GM18951 (cell line): ENCODE data around the gene IFNA13.

Experiments
- POLR2A ChIP-seq: IDR thresholded peaks from 4 replicates; pipeline ENCODE4 v1.6.1; 2011; ENCODE audit warnings: mild to moderate bottlenecking; ENCODE audit not compliant: insufficient read length, insufficient read depth; ENCODE audit errors: extremely low read depth
- in situ Hi-C: fragments of 300-500 bp; cut with MboI; formaldehyde crosslinking; loops from one replicate; pipeline ENCODE4 v1.12.0; 2022; ENCODE audit warnings: low sequenced_read_pairs, mixed read lengths, inconsistent platforms; ENCODE audit not compliant: unreplicated experiment

IFNA13 gene

DNA sequence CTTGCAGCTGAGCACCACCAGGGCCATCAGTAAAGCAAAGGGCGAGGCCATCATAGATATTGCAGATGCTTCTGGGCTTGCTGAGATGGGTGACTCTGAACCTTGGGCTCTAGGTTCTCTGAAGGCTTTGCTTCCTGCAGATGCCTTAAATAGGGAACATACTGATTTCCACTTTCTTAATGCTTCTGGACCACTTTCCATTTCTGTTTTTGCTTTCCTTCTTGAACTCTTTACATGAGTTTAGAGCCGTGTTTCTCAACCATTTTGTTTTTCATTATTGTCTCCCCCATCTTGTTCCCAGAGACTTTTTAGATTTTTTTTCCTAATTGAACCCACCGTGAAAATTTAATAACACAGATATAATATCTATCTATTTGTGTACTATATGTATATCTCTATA, at the start of gene IFNA13:
TSS of gene IFNA13 (minus strand) at position 101 of the 400 bp plus-strand sequence. CDS start at position 54, 47 bp downstream.
- TF ChIP-seq POLR2A, result no peak

DNA sequence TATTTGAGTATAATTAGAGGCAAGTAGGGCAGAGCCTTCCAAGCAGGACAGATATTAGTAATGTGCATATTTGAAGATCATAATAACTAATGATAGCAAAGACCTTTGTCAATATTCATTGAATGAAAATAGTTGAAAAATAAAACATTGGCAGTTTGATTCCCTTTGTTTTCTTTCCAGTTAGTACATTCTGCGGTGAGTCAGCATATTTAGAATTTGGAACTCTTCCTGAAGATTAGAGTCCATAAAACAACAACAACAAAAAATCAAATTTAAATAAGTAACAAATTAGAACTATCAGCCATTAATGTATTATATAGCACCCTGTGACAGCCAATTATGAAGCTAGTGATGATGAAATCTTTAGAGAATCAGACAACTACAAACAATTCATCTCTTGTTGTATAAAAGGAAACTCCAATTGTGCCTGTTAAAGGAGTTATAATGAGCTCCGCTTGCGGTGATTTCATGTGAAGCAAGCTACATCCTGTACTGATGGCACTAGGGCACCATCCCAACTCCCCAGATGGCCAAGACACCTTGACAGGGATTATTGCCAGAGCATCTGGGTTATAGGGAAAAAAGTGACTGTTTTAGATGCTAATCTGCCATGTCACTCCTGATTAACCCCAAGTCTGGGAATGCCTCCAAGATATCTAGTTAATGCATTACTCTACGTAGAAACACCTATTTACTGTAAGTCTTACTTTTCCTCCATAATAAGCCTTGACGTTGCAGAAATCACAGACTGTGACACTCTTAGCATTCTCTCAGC, 47.8 kb upstream of the IFNA13 start:
- in situ Hi-C loops, result no loop called here
- no peak for TF ChIP-seq POLR2A

More for the DNA sequence above, at the start of gene IFNA13:
- in situ Hi-C loops, result no loop called here

DNA sequence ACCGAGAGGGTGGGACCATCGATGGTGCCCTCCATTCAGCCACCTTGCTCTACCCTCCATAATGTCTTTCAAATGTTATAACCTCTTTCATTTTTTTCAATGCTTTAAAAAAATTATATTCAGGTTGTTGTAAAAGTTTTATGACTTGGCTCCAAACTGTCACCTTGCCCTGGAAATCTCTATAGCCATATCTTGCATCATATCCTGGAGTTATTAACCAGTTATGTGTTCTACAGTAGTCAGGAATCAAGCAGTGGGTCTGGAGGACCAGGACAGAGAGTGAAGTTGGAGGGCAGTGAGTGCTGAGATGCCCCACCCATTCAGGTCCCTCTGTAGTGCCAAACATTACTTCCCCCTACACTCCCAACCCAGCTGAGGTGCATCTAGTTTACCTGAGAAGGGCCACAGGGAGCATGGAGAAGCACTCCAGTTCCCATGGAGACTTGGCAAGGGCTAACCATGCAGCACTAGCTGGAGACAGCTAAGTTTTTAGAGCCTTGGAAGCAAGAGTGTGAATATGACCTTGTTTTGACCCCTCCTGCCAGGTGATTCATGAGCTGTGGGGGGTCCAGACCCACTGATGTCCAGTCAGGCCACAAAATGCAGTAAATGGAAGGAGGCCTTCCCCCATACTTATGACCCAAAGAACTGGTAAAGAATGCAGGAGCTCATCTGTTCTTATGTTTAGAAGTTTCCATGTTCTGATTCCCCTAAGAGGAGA, 46.5 kb upstream of the IFNA13 start:
- in situ Hi-C loops, result no loop called here
- no peak for TF ChIP-seq POLR2A

DNA sequence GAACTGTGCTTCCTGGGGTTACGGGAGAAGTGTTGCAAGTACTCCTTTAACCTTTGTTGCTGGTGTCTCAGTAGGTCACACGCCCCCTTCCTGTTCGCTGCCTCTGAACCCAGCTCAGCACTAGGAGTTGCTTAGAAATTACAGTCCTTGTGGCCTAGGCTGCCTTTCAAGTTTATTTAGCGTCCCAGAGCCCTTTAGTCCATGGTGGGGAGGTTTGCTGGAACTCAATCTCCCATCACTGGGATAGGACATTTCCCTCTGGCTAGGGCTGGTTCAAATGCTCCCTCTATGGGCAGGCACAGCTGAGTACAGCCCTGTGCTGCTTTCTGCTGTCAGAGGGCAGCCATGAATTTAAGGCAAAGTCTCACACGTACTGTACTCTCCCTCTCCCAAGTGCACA, 45.8 kb upstream of the IFNA13 start:
- no peak for TF ChIP-seq POLR2A
- in situ Hi-C loops, result no loop called here

DNA sequence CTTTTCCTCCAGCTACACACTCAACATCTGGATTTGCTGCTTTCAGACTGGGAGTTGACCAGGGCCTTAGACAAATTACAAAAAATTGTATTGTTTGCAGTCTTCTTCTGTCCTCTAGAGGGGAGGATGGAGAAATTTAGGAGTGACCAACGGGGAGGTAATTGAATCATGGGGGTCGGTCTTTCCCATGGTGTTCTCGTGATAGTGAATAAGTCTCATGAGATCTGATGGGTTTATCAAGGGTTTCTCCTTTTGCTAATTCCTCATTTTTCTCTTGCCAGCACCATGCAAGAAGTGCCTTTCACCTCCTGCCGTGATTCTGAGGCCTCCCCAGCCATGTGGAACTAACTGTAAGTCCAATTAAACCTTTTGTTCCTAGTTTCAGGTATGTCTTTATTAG, 45.3 kb upstream of the IFNA13 start:
- TF ChIP-seq POLR2A, result no peak
- in situ Hi-C loops, result no loop called here

DNA sequence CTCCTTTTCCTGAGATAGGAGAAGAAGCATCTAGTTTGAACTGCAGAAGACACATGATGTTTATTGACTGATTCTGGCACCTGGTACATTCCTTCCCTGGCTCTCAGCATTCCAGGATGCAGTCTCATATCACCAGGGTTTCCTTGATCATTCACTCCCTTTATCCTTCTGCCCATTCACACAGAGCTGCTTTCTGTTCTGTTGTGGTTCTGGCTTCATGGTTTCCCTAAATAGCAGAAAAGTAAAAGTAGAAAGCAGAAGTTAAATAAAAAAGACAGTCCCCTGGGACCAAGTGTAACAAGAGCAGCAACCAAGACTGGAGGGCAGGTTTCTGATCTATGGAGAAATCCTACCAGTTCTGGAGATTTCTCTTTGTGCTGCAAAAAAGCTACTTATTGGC, 44.2 kb upstream of the IFNA13 start:
- no peak for TF ChIP-seq POLR2A
- in situ Hi-C loops, result no loop called here

DNA sequence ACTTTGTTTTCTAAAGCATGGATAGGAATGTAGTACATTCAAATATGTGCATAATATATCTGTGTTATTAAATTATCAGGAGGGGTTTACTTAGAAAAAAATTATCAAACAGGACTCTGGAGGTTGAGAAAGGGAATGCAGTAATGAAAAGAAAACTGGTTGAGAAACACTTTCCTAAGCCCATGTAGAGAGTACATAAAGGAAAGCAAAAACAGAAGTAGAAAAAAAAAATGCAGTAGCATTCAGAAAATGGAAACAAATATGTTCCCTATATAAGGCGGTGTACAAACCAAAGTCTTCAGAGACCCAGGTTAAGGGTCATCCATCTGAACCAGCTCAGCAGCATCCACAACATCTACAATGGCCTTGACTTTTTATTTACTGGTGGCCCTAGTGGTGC, 41.0 kb upstream of the IFNA13 start, which contains the start of gene IFNA8:
TSS of gene IFNA8 (plus strand) at position 301 of the 400 bp plus-strand sequence. CDS start at position 361, 60 bp downstream.
- TF ChIP-seq POLR2A, result no peak
- in situ Hi-C loops, result no loop called here

DNA sequence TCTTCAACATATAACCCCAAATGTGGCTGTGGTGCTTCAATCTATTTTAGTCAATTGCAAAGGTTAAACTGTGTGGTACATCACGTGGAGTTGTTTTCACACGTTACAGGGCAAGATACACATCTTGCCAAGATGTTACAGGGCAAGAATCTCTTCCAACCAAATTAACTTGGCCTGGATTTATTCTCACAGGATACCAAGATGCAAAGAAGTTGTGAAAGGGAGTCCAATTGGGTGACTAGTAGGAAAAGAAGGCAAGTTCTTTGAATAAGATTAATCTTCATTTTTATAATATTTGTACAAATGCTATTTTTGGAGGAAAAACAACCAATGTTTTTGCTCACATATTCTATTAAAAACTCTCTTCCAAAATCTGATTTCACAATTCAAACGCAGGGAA, 36.3 kb upstream of the IFNA13 start:
- in situ Hi-C loops, result no loop called here
- TF ChIP-seq POLR2A, result no peak

DNA sequence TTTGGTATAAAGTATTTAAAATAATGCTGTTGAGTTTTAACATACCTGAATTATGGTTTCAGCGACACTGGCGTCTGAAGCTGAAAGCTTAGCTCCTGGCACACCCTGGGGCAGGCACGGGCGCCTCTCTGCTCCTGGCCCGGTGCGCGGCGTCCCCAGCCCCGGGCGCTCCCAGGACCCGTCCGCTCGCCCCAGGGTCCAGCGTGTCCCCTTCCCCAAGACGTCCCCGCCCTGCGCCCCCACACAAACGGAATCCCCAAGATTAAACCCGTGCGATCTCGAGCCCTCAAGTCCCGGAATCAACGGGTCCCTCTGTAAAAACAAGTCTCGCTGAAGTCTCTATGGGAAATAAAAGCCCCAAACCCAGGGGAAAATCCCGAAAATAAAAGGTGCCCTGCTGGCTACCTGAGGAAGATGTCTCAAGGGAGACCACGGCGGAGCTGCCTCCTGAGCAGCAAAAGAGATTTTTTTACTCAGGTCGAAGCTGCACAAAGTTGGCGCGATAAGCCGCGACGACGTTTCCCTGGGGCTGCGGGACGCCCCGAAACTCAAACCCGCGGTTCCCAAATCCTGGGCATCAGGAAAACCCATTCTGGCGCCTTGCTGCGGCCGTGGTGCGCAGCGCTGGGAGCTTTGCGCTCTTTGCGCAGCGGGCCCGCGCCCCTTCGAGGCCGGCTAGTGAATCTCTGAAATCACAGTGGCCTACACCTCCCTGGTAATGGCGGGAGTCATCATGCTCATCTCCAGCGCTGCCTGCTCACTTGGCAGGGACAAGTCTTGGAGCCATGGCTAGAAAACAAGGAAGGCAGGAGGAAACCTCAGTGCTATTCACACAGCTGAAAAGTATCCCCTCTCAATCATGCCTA, 34.8 kb upstream of the IFNA13 start:
- in situ Hi-C loops, result no loop called here
- peak; percentile 11 for TF ChIP-seq POLR2A

DNA sequence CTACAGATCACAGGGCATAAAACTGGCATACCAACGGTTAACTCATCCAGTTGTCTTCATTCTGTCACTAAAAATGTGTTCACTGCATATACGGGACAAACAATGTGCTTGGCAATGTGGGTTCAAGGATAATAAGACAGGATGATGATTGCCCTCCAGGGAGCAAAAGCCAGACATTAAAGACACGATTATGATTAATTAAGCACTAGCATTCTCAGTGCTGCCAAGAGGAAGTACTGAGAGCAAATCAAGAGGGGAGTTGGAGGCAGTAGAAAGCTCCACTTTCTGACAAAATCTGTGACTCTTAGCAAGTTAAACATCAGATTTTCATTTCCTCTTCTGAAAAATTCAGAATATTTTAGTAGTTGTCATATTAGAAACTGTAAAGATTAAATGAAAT, 32.1 kb upstream of the IFNA13 start:
- no peak for TF ChIP-seq POLR2A
- in situ Hi-C loops, result loop anchor here (5.0 kb wide), 1 partner anchor 68 kb away; no protein-coding TSS in a partner anchor

DNA sequence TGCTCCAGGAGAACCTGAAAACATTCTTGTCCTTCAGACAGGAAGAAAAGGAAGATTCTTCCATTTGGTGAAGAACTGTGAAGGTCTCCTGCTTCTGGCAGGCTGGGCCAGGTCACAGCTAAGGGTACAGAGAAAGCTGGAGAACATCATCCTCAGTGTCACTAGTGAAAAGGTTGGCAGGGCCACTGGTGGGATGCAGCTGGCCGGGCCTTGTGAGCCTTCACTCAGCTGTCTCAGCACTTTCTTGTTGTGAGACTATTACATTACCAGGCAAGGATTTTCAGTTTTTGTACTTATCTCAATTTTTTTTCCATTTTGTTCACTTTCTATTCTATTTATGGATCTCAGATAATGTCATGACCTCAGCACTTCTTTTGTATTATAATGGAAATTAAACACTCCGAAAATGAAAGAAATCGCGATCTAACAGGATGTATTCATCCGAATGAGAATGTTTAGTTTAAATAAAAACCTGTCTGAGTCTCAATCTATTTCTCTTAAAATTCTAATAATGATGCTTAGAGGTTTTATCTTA, 31.2 kb upstream of the IFNA13 start:
- no peak for TF ChIP-seq POLR2A
- in situ Hi-C loops, result loop anchor here (5.0 kb wide), 1 partner anchor 67 kb away; no protein-coding TSS in a partner anchor

DNA sequence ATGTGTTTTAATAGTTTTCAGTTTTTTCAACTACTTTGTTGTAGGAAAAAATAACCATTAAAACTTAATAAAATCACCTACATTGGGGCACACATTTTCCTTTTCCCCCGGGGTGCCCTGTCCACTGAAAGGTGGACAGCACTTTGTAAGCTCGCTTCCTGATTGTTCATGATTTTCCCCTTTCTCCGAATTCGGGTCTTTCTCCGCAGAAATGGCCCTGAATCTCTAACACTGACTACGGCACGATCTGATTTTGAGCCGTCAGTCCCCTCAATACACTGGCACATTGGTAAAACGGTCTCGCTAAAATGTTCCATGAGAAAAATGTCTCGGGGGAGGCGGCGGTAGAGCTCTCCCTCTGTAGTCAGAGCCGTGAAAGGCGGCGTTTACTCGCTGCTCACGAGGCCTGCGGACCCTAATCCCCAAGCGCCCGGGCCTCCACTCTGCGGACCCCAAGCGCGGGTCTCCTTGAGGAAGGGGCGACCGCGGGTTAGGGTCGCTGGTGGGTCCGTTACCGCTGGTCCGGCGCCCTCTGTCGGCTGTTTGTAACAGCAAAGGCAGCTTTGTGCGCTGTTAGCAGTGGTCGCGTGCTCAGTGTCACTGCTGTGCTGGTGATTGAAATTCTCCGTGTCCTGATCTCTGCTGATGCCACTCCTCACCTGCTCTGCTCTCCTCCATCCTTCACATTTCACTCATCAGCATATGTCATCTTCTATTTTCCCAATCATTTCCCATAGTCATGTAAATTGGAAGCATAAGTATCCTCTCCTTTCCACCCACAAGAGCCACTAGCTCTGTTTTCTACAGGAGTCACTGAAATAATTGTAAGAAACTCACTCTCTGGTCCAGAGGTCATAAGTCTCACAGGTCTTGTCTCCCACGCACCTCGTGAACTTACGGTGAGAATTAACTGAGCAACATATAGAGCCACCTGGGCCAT, 28.2 kb upstream of the IFNA13 start:
- no peak for TF ChIP-seq POLR2A
- in situ Hi-C loops, result loop anchor here (5.0 kb wide), 1 partner anchor 64 kb away; no protein-coding TSS in a partner anchor
